Activated CD8-positive, alpha-beta memory T cell treated with anti-CD3 and anti-CD28 coated beads for 36 hours (primary cell): ENCODE results near the gene KDM1A. TPM values are rescaled to one million over a fixed set of nuclear protein-coding genes. Genes with fewer than 3 reads are reported as not detected.
"Not testable (repeated sequence)": the region's sequence is repeated elsewhere in the genome, so short reads cannot be mapped to it uniquely, and the experiment has no call there.

Experiments
- CTCF ChIA-PET: fragments of 350-600 bp; sonication (Branson Sonifier 250); formaldehyde crosslinking; loops from one replicate; lab custom pipeline; 2021; ENCODE audit warnings: antibody characterized with exemption; lab: Charles Lee
- POLR2A ChIA-PET: fragments of 350-600 bp; sonication (Branson Sonifier 250); formaldehyde crosslinking; loops from one replicate; lab custom pipeline; 2021; ENCODE audit warnings: antibody characterized with exemption; lab: Charles Lee
- total RNA-seq, 2 experiments: library from RNA; stranded (reverse); gene quantifications; one replicate each; pipeline ENCODE4 v1.2.3, GENCODE V29; 2021

Gene KDM1A
- total RNA-seq, 2 experiments from 2014 or later, result 69.6 TPM

DNA sequence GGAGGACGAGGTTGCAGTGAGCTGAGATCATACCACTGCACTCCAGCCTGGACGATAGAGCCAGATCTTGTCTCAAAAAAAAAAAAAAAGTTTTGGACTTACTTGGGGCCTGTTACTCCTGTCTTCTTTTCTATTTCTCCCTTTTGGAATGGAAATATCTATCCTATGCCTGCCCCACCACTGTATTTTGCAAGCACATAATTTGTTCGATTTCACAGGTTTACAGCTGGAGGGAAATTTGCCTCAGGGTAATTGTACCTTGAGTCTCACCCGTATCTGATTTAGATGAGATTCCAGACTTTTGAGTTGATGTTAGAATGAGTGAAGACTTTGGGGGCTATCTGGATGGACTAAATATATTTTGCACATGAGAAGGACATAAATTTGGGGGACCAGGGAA is 12.2 kb upstream of the KDM1A start:
- CTCF ChIA-PET, result interaction anchor here (0.8 kb wide), 1 partner anchor 211 kb away, joined by 3 read pairs; no protein-coding TSS in a partner anchor
- POLR2A ChIA-PET, result no interaction called here

DNA sequence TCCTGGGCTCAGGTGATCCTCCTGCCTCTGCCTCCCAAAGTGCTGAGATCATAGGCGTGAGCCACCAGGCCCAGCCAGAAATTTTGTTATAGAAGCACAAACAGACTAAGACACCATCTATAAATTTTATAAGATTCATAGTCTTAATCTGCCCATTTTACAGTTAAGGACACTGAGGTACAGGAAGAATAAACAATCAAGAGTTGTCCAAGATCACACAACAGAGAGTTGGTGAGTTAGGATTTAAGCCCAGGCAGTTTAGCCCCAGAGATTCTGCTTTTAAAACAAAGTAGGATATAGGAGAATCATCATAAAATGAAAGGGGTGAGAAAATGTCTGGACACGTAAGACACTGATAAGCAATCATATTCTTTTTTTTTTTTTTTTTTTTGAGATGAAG is 10.4 kb upstream of the KDM1A start:
- POLR2A ChIA-PET, result no interaction called here
- CTCF ChIA-PET, result no interaction called here

DNA sequence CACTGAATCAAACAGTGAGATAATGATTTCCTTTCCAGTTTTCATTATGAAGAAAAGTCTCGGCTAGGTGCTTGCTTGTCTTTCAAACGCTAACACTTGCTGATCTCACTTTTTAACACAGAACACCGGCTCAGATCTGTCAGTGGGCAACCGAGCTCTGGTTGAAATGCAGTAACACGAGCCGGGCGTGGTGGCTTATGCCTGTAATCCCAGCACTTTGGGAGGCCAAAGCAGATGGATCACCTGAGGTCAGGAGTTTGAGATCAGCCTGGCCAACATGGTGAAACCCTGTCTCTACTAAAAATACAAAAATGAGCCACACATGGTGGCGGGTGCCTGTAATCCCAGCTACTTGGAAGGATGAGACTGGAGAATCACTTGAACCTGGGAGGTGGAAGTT is 9.2 kb upstream of the KDM1A start:
- CTCF ChIA-PET, result interaction anchor here (0.6 kb wide), 1 partner anchor 81 kb away, joined by 3 read pairs; no protein-coding TSS in a partner anchor
- POLR2A ChIA-PET, result not testable (repeated sequence)

DNA sequence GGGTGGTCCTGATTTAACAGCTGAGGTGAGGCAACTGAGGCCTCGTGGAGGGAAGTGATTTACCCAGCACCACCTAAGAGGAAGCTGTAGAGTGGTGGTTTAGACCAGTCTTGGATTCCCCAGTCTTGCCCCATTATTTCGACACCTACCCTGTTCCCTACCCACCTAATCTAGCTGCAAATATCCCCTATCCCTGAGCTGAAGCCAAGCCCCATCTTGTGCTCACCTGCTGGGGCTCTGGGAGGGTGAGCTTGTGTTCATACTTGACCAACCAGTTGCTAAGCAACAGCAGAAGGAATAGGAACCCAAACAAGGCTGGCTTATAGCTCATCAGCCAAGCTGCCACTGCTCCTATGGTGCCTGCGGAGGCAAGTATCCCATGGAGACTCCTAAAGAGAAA is 5.6 kb upstream of the KDM1A start:
- ChIA-PET POLR2A (no interaction called here), CTCF (interaction anchor here (1.0 kb wide), 1 partner anchor 204 kb away, joined by 3 read pairs; the partner anchor contains the start of gene HTR1D)

DNA sequence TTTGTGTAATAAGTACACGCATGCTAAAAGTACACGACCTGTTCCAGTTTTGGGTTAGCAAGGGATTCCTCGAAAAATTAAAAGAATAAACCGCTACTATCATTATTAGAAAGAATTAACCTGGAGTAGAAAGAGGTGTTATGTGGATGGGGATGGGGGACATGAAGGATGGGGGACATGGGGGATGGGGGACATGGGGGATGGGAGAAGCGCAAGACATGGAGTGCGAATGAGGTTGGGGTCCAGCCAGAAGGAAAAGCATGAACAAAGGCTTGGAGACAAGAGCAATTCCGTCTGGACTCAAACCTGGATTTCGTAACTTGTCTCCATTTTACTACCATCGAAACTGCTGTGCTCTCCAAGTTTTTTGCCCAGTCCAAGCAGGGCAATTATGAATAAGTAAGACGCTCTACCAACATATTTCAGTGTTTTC is 591 bp upstream of the KDM1A start:
- ChIA-PET POLR2A (no interaction called here), CTCF (no interaction called here)

DNA sequence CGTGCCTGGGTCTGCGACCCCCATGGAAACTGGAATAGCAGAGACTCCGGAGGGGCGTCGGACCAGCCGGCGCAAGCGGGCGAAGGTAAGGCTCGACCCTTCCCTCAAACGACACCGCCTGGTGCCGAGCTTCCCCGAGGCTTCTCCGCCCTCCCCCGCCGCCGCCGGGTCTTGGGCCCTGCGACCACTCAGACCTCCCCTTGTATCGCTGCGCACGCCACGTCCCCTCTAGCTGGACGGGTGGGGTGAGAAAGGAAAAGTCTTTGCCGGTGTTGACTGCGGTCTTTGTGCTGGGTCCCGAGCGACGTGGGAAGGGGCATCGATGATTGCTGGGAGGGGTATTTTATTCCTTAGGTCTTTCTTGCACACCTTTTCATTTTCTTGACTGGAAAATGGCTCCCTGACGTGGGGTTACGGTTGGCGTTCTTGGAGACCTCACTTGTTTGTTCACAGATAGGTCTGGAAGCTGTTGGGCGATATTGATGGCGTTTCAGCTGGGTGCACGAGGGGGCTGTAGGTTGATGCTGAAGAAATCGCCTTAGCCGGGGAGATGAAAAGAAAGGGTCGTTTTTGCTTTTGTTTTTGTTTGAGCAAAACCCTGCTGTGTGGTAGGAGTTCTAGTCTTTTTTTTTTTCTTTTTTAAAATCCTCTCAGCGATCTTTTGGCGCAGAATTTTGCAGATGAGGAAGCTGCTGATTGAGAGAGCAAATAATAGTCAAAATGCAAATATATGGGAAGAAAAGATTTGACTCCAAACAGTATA is 776 bp downstream of the KDM1A start:
- CTCF ChIA-PET, result no interaction called here
- POLR2A ChIA-PET, result interaction anchor here (0.5 to 0.9 kb wide), 5 partner anchors 18 to 960 kb away, joined by 3 to 8 read pairs (median 4); partner anchors contain the start of genes HNRNPR and SRSF10

DNA sequence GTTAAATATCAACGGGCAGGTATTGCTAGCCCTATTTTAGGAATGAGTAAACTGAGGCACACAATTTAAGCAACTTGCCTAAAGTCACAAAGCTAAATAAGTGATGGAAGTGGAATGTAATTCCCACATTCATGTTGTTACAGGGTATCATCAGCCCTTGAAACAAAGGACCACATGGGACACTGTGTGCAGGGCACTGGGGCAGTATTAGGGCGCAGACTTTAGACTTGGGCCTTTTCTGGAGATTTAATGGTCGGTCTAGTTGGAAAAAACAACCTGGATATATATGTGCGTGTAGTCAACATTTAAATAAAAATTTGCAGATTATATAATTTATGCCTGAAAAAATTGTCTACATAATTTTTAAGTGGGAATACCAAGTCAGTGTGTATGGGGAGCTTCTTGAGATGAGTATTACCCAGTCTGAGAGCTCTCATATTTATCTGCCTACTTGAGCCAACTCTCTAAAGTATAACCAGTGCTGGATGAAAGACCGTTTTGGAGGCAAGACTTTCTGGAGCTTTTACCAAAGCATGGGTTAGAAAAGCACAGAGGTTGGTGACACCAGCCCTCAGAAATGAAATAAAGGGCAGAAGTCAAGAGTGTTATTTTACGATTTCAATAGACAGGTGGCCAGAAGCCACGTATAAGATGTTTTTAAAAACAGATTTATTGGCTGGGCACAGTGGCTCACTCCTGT is 1.6 kb downstream of the KDM1A start:
- CTCF ChIA-PET, result no interaction called here
- POLR2A ChIA-PET, result interaction anchor here (0.7 to 1.0 kb wide), 5 partner anchors 17 to 959 kb away, joined by 3 to 8 read pairs (median 6); partner anchors contain the start of genes HNRNPR and SRSF10

DNA sequence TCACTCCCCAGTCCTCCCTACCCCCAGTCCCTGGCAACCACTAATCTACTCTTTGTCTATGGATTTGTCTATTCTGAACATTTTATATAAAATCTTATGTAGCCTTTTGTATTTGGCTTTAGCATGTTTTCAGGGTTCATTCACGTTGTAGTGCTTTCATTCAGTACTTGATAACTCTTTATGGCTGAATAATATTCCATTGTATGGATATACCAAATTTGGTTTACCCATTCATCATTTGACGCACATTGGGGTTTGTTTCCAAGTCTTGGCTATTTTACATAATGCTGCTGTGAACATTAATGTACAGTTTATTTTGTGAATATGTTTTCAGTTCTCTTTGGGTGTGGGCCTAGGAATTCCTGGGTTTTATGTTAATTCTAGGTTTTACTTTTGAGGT is 2.6 kb downstream of the KDM1A start:
- ChIA-PET POLR2A (no interaction called here), CTCF (no interaction called here)

DNA sequence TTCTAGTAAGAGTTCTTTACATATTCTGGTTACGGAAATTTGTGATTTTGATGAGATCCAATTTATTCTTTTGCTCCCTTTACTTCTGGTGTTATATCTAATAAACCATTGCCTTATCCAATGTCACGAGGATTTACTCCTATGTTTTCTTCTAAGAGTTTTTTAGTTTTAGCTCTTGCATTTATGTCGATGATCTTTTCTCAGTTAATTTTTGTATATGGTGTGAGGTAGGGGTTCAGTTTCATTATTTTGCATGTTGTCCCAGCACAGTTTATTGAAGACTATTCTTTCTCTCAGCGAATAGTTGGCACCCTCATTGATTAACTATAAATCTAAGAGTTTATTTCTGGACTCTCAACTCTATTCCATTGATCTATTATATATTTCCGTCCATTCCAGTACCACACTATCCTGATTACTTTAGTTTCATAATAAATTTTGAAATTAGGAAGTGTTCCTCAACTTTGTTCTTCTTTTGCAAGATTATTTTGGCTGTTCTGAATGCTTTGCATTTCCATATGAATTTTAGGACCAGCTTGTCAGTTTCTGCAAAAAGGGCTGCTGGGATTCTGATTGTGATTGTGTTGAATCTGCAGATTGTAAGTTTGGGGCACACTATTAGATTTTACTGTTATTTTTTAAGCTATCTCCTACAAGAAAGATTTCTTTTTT is 4.0 kb downstream of the KDM1A start:
- POLR2A ChIA-PET, result no interaction called here
- CTCF ChIA-PET, result interaction anchor here (0.7 to 1.5 kb wide), 2 partner anchors 59 to 570 kb away, joined by 3 to 5 read pairs; no protein-coding TSS in a partner anchor

DNA sequence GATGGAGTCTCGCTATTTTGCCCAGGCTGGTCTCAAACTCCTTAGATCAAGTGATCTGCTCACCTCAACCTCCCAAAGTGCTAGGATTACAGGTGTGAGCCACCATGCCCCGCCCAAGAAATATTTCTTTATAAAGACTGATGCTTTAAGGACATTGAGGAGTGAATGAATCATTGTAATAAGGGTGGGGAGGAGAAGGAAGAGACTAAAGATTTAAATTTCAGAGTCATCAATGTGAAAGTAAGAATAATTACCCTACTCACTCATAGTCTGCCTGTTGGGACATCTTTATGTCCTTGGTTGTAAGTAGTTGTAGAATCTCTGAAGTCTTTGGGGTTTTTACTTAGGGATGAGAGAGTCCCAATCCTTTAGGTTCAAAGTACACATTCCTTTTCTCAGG is 7.3 kb downstream of the KDM1A start:
- ChIA-PET CTCF (no interaction called here), POLR2A (no interaction called here)

DNA sequence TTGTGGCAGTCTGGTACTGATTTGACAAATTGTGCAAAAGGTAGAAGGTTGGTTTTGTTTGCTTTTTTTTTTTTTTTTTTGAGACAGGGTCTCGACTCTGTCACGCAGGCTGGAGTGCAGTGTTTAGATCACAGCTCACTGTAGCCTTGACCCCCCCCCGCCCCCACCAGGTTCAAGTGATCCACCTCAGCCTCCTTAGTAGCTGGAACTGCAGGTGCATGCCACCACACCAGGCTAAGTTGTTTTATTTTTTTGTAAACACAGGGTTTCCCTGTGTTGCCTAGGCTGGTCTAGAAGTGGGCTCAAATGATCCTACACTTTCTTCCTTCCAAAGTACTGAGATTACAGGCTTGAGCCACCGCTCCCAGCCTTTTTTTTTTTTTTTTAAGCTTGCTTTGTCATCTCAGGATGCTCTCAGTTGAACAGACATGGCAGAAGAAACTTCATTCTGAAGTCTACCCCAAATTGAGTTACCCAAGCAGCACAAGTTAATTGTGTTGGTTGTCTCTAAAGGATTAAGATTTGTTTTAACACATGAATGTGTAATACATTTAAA is 8.2 kb downstream of the KDM1A start:
- ChIA-PET CTCF (interaction anchor here (0.6 kb wide), 1 partner anchor 82 kb away, joined by 3 read pairs; no protein-coding TSS in a partner anchor), POLR2A (interaction anchor here (0.6 kb wide), 2 partner anchors 10 to 293 kb away, joined by 5 read pairs; no protein-coding TSS in a partner anchor)

DNA sequence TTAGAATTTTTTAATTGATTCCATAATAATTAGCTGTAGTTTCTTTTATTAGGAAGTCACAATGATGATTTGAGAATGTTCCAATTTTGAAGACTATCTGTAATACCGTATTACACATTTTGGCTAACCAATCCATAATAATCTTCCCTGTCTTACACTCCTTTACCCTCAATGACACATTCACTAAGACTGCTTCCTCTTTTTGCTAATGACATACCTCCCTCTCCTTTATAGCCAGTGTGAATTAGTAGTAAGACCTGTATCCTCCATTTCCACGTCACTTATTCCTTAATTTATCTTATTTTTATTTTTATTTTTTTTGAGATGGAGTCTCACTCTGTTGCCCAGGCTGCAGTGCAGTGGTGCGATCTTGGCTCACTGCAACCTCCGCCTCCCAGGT is 10.1 kb downstream of the KDM1A start:
- ChIA-PET CTCF (no interaction called here), POLR2A (no interaction called here)

DNA sequence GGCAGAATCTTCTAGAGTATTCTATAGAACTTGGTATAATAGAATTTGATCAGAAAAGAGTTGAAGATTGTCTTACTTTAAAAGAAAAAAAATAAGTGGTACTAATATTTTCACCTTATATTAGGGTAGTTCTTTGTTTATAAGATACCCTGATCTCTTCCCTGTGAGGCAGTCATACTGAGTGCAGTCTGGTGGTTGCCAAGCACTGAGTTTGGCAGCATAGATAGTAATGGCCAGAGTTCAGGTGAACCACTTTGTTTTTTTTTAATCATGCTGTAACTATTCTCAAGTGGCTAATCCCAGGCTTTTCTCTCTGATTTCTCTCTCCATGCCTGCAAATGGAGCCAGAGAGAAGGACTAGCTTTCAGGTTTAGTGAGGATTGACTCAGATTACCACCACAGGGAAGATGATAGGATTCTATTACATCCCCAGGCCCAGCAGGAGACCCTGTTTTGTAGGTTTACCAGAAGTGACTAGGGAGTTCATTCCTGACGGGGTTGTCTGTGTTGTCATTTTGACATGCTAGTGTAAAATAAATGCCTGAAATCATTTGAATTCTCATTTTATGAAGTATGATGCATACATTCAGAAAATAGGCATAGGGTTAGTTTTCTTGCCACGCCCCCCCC is 16.7 kb downstream of the KDM1A start:
- POLR2A ChIA-PET, result no interaction called here
- CTCF ChIA-PET, result no interaction called here

DNA sequence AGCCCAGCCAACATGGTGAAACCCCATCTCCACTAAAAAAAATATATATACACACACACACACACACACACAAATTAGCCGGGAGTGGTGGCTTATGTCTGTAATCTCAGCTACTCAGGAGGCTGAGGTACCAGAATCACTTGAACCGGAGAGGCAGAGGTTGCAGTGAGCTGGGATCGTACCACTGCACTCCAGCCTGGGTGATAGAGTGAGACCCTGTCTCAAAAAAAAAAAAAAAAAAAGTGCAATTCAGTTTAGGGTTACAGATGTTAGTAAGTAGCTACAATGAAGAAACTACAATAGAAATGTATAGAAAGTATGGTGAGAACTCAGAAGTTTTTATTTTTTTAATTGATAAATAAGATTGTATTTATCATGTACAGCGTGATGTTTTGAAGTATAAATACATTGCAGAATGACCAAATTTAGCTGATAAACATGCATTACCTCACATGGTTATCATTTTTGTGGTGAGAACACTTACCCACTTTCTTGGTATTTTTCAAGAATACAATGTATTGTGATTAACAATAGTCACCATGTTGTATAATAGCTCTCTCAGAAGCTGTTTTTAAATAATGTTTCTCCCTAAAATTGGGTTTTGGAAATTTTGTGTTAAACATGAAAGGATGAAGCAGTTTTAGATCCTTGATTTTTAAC is 17.9 kb downstream of the KDM1A start:
- ChIA-PET POLR2A (interaction anchor here (0.6 to 1.0 kb wide), 2 partner anchors 9 to 16 kb away, joined by 5 to 7 read pairs; no protein-coding TSS in a partner anchor), CTCF (no interaction called here)

DNA sequence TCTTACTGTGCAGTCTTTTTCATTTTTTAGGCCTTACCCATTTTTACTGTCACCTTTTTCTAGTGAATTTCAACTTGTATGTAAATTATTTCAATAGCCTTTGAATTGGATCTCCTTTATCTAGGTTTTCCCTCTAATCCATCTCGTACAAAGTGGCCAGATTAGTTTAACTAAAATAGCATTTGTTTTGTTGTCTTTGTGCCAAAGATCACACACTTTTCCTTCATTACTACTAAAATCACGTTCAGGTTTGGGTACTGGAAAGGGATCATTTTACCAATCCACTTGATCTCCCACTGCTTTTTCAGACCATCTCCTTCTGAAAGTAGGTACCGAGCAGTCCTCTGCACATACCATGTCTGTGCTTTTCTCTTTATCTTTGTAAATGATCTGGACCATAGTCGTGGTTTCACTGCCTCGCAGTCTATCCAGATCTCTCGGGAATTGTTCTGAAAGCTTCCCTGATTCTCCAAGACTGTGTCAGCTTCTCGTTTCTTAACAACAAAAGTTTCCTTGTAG is 20.1 kb downstream of the KDM1A start:
- CTCF ChIA-PET, result no interaction called here
- POLR2A ChIA-PET, result no interaction called here

DNA sequence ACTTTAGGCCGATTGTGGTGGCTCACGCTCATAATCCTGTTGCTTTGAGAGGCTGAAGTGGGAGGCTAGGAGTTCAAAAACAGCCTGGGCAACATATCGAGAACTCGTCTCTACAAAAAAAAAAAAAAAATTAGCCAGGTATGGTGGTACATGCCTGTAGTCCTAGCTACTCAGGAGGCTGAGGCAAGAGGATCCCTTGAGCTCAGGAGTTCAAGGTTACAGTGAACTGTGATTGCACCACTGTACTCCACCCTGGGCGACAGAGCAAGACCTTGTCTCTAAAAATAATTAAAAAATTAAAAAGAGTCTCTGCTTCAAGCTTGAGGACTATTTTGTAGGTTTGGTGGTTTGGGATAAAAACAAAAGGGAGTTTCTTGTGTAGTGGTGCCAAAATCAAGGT is 21.2 kb downstream of the KDM1A start:
- ChIA-PET POLR2A (no interaction called here), CTCF (interaction anchor here (0.7 kb wide), 1 partner anchor 223 kb away, joined by 3 read pairs; no protein-coding TSS in a partner anchor)

DNA sequence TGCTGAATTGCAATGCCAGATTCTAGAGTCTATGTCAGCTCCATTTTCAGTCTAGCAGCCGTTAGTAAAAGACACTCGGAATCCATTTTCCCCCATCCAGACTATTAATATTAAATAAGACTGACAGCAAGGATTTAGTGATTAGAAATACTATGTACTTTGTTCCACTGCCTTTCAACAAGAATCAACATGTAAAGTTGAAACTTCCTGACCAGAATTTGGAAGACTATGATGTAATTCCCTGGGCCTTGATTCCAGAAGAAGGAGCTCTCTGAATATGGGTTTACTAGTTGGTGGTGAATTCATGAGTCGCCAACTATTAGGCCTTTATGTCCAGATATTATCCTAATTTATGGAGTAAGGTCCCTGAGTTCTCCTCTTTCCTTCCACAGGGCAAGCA is 24.8 kb downstream of the KDM1A start:
- ChIA-PET CTCF (no interaction called here), POLR2A (no interaction called here)

DNA sequence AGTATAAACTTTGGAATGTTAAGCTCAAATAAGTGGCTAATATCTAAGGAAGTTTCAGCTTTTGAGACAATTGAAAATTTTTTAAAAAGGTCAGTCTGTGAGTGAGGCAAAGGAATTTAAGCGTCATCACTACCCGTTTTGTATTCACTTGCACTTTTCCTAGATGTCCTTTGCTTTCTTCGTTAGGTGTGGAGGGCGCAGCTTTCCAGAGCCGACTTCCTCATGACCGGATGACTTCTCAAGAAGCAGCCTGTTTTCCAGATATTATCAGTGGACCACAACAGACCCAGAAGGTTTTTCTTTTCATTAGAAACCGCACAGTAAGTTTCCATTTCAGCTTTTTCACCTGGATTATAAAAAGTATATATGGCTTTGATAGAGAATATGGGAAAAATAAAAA is 30.9 kb downstream of the KDM1A start:
- CTCF ChIA-PET, result no interaction called here
- POLR2A ChIA-PET, result no interaction called here
